ENCODE results near the gene SHC2. TPM values are rescaled to one million over a fixed set of nuclear protein-coding genes. Genes with fewer than 3 reads are reported as not detected.
A peak's percentile ranks its signal among the peaks of the same experiment; 100 is the strongest.
"Not testable (repeated sequence)": the region's sequence is repeated elsewhere in the genome, so short reads cannot be mapped to it uniquely, and the experiment has no call there.

Gene SHC2
- total RNA-seq, 1 experiment from 2014 or later: not detected

- Histone ChIP-seq H3K4me3 (no peak overlapping the region), H3K36me3 (no peaks in the 10 kb centered on the region), H3K27me3 (no peaks in the 10 kb centered on the region; the same call in 1 of the 2 replicates), H3K9me3 (no peaks in the 10 kb centered on the region)
- no peak for DNase-seq
These were observed 19.5 kb downstream of the SHC2 start for GRCh38 chr19:441213-441836.

- Histone ChIP-seq H3K4me3 (no peak overlapping the region), H3K27me3 (no peaks in the 10 kb centered on the region; the same call in 1 of the 2 replicates), H3K36me3 (no peaks in the 10 kb centered on the region), H3K9me3 (no peaks in the 10 kb centered on the region)
- no peak for DNase-seq
These were observed 20.2 kb downstream of the SHC2 start for GRCh38 chr19:440391-441212.

GRCh38 chr19:439167-439900 lies 21.5 kb downstream of the SHC2 start:
- Histone ChIP-seq H3K9me3 (no peaks in the 10 kb centered on the region), H3K4me3 (no peak overlapping the region), H3K36me3 (no peaks in the 10 kb centered on the region), H3K27me3 (no peaks in the 10 kb centered on the region; the same call in 1 of the 2 replicates)
- no peak for DNase-seq

- Histone ChIP-seq H3K9me3 (no peaks in the 10 kb centered on the region), H3K36me3 (no peaks in the 10 kb centered on the region), H3K4me3 (no peak overlapping the region), H3K27me3 (no peaks in the 10 kb centered on the region; the same call in 1 of the 2 replicates)
- DNase-seq: no peak
These were observed 22.3 kb downstream of the SHC2 start for GRCh38 chr19:438416-438958.

GRCh38 chr19:437041-437440 lies 23.8 kb downstream of the SHC2 start:
- no peaks in the 10 kb centered on the region for H3K36me3 ChIP-seq
- no peak for DNase-seq
- H3K9me3 ChIP-seq: no peaks in the 10 kb centered on the region
- no peak overlapping the region for H3K4me3 ChIP-seq
- no peaks in the 10 kb centered on the region; the same call in 1 of the 2 replicates for H3K27me3 ChIP-seq

GRCh38 chr19:436413-436950 lies 24.4 kb downstream of the SHC2 start:
- H3K9me3 ChIP-seq: no peaks in the 10 kb centered on the region
- H3K36me3 ChIP-seq: no peaks in the 10 kb centered on the region
- DNase-seq: no peak
- no peak overlapping the region for H3K4me3 ChIP-seq
- no peaks in the 10 kb centered on the region; the same call in 1 of the 2 replicates for H3K27me3 ChIP-seq

- Histone ChIP-seq H3K36me3 (no peaks in the 10 kb centered on the region), H3K9me3 (no peaks in the 10 kb centered on the region), H3K27me3 (no peaks in the 10 kb centered on the region; the same call in 1 of the 2 replicates), H3K4me3 (no peak overlapping the region)
- no peak for DNase-seq
These were observed 25.0 kb downstream of the SHC2 start for GRCh38 chr19:435707-436412.

- no peak overlapping the region for H3K4me3 ChIP-seq
- H3K36me3 ChIP-seq: no peaks in the 10 kb centered on the region
- no peaks in the 10 kb centered on the region for H3K9me3 ChIP-seq
These were observed 25.7 kb downstream of the SHC2 start for GRCh38 chr19:435056-435706.

GRCh38 chr19:434152-434960 lies 26.5 kb downstream of the SHC2 start:
- no peaks in the 10 kb centered on the region for H3K36me3 ChIP-seq
- no peaks in the 10 kb centered on the region for H3K9me3 ChIP-seq
- H3K4me3 ChIP-seq: no peak overlapping the region
- no peak for DNase-seq
- H3K27me3 ChIP-seq: no peaks in the 10 kb centered on the region

More at GRCh38 chr19:435056-435706, 25.7 kb downstream of the SHC2 start:
- no peaks in the 10 kb centered on the region for H3K27me3 ChIP-seq
- DNase-seq: no peak

- Histone ChIP-seq H3K27me3 (no peaks in the 10 kb centered on the region), H3K4me3 (no peak overlapping the region), H3K36me3 (no peaks in the 10 kb centered on the region), H3K9me3 (no peaks in the 10 kb centered on the region)
- no peak for DNase-seq
These were observed 30.1 kb downstream of the SHC2 start for GRCh38 chr19:430701-431100.

- Histone ChIP-seq H3K9me3 (no peaks in the 10 kb centered on the region), H3K27me3 (no peaks in the 10 kb centered on the region), H3K4me3 (no peak overlapping the region), H3K36me3 (no peaks in the 10 kb centered on the region)
- no peak for DNase-seq
These were observed 32.7 kb downstream of the SHC2 start for GRCh38 chr19:428149-428548.

- not testable (repeated sequence) for DNase-seq, H3K36me3 ChIP-seq, H3K9me3 ChIP-seq, H3K27me3 ChIP-seq, H3K4me3 ChIP-seq
These were observed 33.2 kb downstream of the SHC2 start for GRCh38 chr19:427675-428074.

- no peaks in the 10 kb centered on the region for H3K9me3 ChIP-seq
- H3K27me3 ChIP-seq: no peaks in the 10 kb centered on the region
- DNase-seq: peak; percentile 21
- no peaks in the 10 kb centered on the region for H3K36me3 ChIP-seq
- no peak overlapping the region for H3K4me3 ChIP-seq
These were observed 33.9 kb downstream of the SHC2 start for GRCh38 chr19:426725-427445.

GRCh38 chr19:425056-425455 lies 35.8 kb downstream of the SHC2 start:
- Histone ChIP-seq H3K9me3 (no peaks in the 10 kb centered on the region), H3K27me3 (no peaks in the 10 kb centered on the region; the same call in 1 of the 2 replicates), H3K4me3 (no peak overlapping the region), H3K36me3 (no peaks in the 10 kb centered on the region)
- no peak for DNase-seq
